Mesothelial cell of epicardium (in vitro differentiated cells): ENCODE results near the gene TJAP1. TPM values are rescaled to one million over a fixed set of nuclear protein-coding genes. Genes with fewer than 3 reads are reported as not detected.

Source experiments
- DNase-seq, 2 experiments: peaks; one replicate each; pipeline ENCODE4 v3.0.0; 2021; ENCODE audit warnings: low spot score in 2 of 2; ENCODE audit not compliant: unreplicated experiment in 2 of 2
- H3K27ac Mint-ChIP-seq: 2 replicates; pipeline ENCODE4 v1.8.0; 2021; ENCODE audit warnings: mixed read lengths
- H3K27me3 Mint-ChIP-seq: 2 replicates; pipeline ENCODE4 v1.8.0; 2021; ENCODE audit warnings: low read depth, mixed read lengths
- H3K36me3 Mint-ChIP-seq: 2 replicates; pipeline ENCODE4 v1.8.0; 2021; ENCODE audit warnings: mixed read lengths
- H3K4me1 Mint-ChIP-seq: 2 replicates; pipeline ENCODE4 v1.8.0; 2021; ENCODE audit warnings: mixed read lengths
- H3K4me3 Mint-ChIP-seq: 2 replicates; pipeline ENCODE4 v1.8.0; 2021; ENCODE audit warnings: mild to moderate bottlenecking, moderate library complexity, mixed read lengths
- H3K9me3 Mint-ChIP-seq: 2 replicates; pipeline ENCODE4 v1.8.0; 2021; ENCODE audit warnings: mixed read lengths
- total RNA-seq: library from RNA; stranded (reverse); gene quantifications from 3 replicates; pipeline ENCODE4 v1.2.1, GENCODE V29; 2021
- TF ChIP-seq, protein P1 (sequence below): fragments of 200-600 bp; sonication (generic); IDR thresholded peaks from one replicate; pipeline ENCODE4 v1.5.0; 2021; ENCODE audit warnings: antibody characterized with exemption; ENCODE audit not compliant: unreplicated experiment

Gene TJAP1
- total RNA-seq, 1 donor from 2014 or later: 49.7 TPM

DNA sequence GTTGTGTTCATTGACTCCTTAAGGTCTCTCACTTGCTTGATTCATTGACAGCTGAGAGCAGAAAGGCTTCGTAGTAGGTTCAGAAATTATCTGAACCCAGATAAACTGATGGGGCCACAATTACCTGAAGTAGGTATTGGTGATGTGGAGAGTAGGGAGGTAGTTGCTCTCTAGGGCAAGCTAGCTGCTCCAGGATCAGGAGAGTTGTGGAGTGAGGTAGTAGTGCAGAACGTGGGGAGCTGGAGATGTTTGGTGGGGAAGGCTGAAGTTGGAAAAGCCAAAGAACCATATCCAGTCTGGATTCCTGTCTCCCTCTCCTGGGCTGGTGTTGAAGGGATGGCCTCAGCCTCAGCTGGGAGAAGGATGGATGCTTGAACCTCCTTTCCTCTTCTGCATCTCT is 15.9 kb downstream of the TJAP1 start:
- Mint-ChIP-seq H3K4me1 (peaks cover 31% of the 10 kb centered on the region), H3K36me3 (no peaks in the 10 kb centered on the region), H3K4me3 (no peak overlapping the region), H3K9me3 (no peaks in the 10 kb centered on the region), H3K27me3 (no peaks in the 10 kb centered on the region), H3K27ac (no peak overlapping the region)
- TF ChIP-seq, protein P1, sequence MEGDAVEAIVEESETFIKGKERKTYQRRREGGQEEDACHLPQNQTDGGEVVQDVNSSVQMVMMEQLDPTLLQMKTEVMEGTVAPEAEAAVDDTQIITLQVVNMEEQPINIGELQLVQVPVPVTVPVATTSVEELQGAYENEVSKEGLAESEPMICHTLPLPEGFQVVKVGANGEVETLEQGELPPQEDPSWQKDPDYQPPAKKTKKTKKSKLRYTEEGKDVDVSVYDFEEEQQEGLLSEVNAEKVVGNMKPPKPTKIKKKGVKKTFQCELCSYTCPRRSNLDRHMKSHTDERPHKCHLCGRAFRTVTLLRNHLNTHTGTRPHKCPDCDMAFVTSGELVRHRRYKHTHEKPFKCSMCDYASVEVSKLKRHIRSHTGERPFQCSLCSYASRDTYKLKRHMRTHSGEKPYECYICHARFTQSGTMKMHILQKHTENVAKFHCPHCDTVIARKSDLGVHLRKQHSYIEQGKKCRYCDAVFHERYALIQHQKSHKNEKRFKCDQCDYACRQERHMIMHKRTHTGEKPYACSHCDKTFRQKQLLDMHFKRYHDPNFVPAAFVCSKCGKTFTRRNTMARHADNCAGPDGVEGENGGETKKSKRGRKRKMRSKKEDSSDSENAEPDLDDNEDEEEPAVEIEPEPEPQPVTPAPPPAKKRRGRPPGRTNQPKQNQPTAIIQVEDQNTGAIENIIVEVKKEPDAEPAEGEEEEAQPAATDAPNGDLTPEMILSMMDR: no peak
- no peak for DNase-seq

DNA sequence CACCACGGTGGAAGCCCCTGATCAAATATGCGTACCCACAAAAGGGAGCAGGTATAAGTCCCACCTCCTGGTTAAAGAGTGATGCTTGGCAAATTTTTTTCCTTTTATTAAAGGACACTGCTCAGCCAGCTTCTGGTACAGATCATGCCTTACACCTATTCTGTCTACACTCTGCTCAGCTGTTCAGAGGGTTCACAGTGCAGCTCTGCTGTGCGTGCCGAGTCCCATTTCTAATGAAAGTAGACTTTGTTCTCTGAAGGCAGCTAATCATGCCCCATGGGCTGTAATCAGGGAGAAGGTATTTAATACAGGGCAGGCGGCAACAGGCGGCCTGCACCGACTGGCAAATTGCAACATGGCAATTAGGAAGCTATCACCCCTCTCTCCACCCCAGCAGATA is 16.5 kb downstream of the TJAP1 start:
- Mint-ChIP-seq H3K4me1 (peaks cover 31% of the 10 kb centered on the region), H3K4me3 (no peak overlapping the region), H3K9me3 (no peaks in the 10 kb centered on the region), H3K36me3 (no peaks in the 10 kb centered on the region), H3K27me3 (no peaks in the 10 kb centered on the region), H3K27ac (peak overlapping the region; percentile 75)
- DNase-seq: no peak
- TF ChIP-seq, protein P1: no peak

GRCh38 chr6:43494321-43494720 is 17.0 kb downstream of the TJAP1 start:
- no peak for DNase-seq
- H3K36me3 Mint-ChIP-seq: no peaks in the 10 kb centered on the region
- peak overlapping the region; percentile 75 for H3K27ac Mint-ChIP-seq
- H3K9me3 Mint-ChIP-seq: no peaks in the 10 kb centered on the region
- TF ChIP-seq, protein P1: no peak
- H3K4me1 Mint-ChIP-seq: peaks cover 31% of the 10 kb centered on the region
- no peak overlapping the region for H3K4me3 Mint-ChIP-seq
- no peaks in the 10 kb centered on the region for H3K27me3 Mint-ChIP-seq

DNA sequence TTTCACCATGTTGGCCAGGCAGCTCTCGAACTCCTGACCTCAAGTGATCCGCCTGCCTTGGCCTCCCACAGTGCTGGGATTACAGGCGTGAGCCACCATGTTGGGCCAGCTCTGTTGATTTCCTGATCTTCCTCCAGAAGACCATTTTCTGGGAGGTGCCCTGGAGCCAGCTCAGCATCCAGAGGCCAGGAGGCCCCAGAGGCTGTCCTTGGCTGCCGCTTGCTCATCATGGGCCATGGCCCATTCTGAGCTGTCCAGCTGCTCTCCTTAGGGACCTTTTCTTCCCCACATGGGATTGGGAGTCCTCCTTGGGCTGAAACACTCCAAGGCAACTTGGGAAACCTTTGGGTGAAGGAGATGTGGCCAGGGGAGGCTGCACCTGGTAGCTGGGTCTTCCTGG is 17.4 kb downstream of the TJAP1 start:
- H3K9me3 Mint-ChIP-seq: no peaks in the 10 kb centered on the region
- no peaks in the 10 kb centered on the region for H3K27me3 Mint-ChIP-seq
- H3K4me3 Mint-ChIP-seq: no peak overlapping the region
- no peak for DNase-seq
- H3K36me3 Mint-ChIP-seq: peaks cover 4% of the 10 kb centered on the region
- no peak overlapping the region for H3K27ac Mint-ChIP-seq
- peaks cover 31% of the 10 kb centered on the region for H3K4me1 Mint-ChIP-seq
- TF ChIP-seq, protein P1: no peak

- peaks cover 4% of the 10 kb centered on the region for H3K36me3 Mint-ChIP-seq
- H3K27ac Mint-ChIP-seq: peak overlapping the region; percentile 88
- DNase-seq: no peak
Measured at GRCh38 chr6:43495409-43495941, 18.1 kb downstream of the TJAP1 start.

More at GRCh38 chr6:43495409-43495941, 18.1 kb downstream of the TJAP1 start:
- TF ChIP-seq, protein P1: no peak
- peaks cover 31% of the 10 kb centered on the region for H3K4me1 Mint-ChIP-seq
- H3K27me3 Mint-ChIP-seq: no peaks in the 10 kb centered on the region
- H3K4me3 Mint-ChIP-seq: no peak overlapping the region
- no peaks in the 10 kb centered on the region for H3K9me3 Mint-ChIP-seq
